HL-60 (cell line): ENCODE results near the gene RIC3.

Source experiments
- POLR2AphosphoS5 ChIP-seq: IDR thresholded peaks from 2 replicates; pipeline ENCODE4 v1.6.1; 2012; ENCODE audit warnings: low read depth
- TF ChIP-seq, protein P1 (sequence below): IDR thresholded peaks from one replicate; pipeline ENCODE4 v1.5.1; 2011; ENCODE audit warnings: low read length, control low read depth, inconsistent platforms; ENCODE audit not compliant: insufficient read depth

DNA sequence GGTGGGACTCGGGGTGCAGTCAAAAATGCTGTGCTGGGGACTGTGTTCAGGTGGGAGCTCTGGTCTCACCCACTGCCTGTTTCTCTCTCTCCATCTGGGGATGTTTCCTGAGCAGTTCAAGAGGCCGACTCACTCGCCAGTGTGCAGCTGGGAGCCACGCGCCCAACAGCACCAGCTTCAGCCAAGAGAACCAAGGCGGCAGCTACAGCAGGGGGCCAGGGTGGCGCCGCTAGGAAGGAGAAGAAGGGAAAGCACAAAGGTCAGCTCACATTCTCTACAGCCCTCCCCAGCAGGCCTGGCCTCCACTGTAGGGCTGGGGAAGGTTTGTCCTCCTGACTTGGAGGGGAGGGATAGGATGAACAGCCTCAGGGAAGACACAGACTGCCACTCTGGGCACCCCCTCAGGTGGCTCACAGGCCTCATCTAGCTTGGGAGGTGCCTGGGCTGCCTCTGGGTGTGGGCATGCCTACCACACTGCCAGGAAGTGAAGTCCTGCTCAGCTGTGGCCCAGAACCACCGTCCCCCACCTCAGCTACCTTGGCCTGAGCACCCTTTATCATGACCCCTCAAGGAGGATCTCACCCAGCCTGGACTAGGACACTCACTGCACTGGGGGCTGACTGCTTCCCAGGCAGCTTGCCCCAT is 74.8 kb downstream of the RIC3 start:
- TF ChIP-seq, protein P1, sequence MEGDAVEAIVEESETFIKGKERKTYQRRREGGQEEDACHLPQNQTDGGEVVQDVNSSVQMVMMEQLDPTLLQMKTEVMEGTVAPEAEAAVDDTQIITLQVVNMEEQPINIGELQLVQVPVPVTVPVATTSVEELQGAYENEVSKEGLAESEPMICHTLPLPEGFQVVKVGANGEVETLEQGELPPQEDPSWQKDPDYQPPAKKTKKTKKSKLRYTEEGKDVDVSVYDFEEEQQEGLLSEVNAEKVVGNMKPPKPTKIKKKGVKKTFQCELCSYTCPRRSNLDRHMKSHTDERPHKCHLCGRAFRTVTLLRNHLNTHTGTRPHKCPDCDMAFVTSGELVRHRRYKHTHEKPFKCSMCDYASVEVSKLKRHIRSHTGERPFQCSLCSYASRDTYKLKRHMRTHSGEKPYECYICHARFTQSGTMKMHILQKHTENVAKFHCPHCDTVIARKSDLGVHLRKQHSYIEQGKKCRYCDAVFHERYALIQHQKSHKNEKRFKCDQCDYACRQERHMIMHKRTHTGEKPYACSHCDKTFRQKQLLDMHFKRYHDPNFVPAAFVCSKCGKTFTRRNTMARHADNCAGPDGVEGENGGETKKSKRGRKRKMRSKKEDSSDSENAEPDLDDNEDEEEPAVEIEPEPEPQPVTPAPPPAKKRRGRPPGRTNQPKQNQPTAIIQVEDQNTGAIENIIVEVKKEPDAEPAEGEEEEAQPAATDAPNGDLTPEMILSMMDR, result no peak
- no peak for TF ChIP-seq POLR2AphosphoS5
